HuH-7 (cell line): ENCODE measurements around the gene TMEM168.
"Not testable (repeated sequence)": the region's sequence is repeated elsewhere in the genome, so short reads cannot be mapped to it uniquely, and the experiment has no call there.

Source experiments
- DNase-seq: peaks from one replicate; pipeline ENCODE4 v3.0.0; 2011; ENCODE audit warnings: low spot score

Gene TMEM168

GRCh38 chr7:112789817-112790585, at the start of gene TMEM168:
Gene TMEM168 (minus strand): TSS chr7:112790393. CDS start chr7:112784825, 5,568 bp downstream.
- DNase-seq = peak; percentile 74

GRCh38 chr7:112835928-112836327, 45.7 kb upstream of the TMEM168 start:
- DNase-seq = not testable (repeated sequence)

GRCh38 chr7:112833082-112833481, 42.9 kb upstream of the TMEM168 start:
- DNase-seq = no peak

- DNase-seq = no peak
Measured at GRCh38 chr7:112830769-112831168, 40.6 kb upstream of the TMEM168 start.

GRCh38 chr7:112828696-112829095, 38.5 kb upstream of the TMEM168 start:
- DNase-seq = no peak

- DNase-seq = no peak
Measured at GRCh38 chr7:112821345-112821744, 31.2 kb upstream of the TMEM168 start.

- no peak for DNase-seq
Measured at GRCh38 chr7:112819536-112819935, 29.3 kb upstream of the TMEM168 start.

GRCh38 chr7:112806156-112806555, 16.0 kb upstream of the TMEM168 start:
- DNase-seq = no peak

GRCh38 chr7:112802406-112802805, 12.2 kb upstream of the TMEM168 start:
- DNase-seq = no peak

- no peak for DNase-seq
Measured at GRCh38 chr7:112800486-112800885, 10.3 kb upstream of the TMEM168 start.

GRCh38 chr7:112799448-112800120, 9.4 kb upstream of the TMEM168 start:
- DNase-seq = no peak

- DNase-seq = no peak
Measured at GRCh38 chr7:112798274-112799159, 8.3 kb upstream of the TMEM168 start.

- not testable (repeated sequence) for DNase-seq
Measured at GRCh38 chr7:112796552-112796951, 6.4 kb upstream of the TMEM168 start.

GRCh38 chr7:112792441-112792840, 2.2 kb upstream of the TMEM168 start:
- DNase-seq = no peak

GRCh38 chr7:112791465-112792168, 1.4 kb upstream of the TMEM168 start:
- peak; percentile 23 for DNase-seq

- DNase-seq = no peak
Measured at GRCh38 chr7:112790586-112791003, 402 bp upstream of the TMEM168 start.

GRCh38 chr7:112789453-112789816, 758 bp downstream of the TMEM168 start:
- DNase-seq = no peak

- DNase-seq = no peak
Measured at GRCh38 chr7:112788778-112789343, 1.3 kb downstream of the TMEM168 start.

GRCh38 chr7:112784603-112785002, 5.6 kb downstream of the TMEM168 start:
- no peak for DNase-seq

- DNase-seq = no peak
Measured at GRCh38 chr7:112782498-112782897, 7.7 kb downstream of the TMEM168 start.

GRCh38 chr7:112781558-112781957, 8.6 kb downstream of the TMEM168 start:
- no peak for DNase-seq

- DNase-seq = no peak
Measured at GRCh38 chr7:112781110-112781509, 9.1 kb downstream of the TMEM168 start.
